ENCODE measurements around the gene ENPP4.

- no peak for TF ChIP-seq POLR2A (IDR thresholded peaks at IDR 0.05)
- no peak for TF ChIP-seq CTCF (IDR thresholded peaks at IDR 0.05)
These were observed 30.3 kb downstream of the ENPP4 start for GRCh38 chr6:46160102-46160501.
